B cell (primary cell): ENCODE data around the gene PLD1. TPM values are rescaled to one million over a fixed set of nuclear protein-coding genes. Genes with fewer than 3 reads are reported as not detected.

Source experiments
- ATAC-seq: fragments of 200-7000 bp; cut with Tn5 transposase; one replicate; pipeline ENCODE4 v1.10.0; 2021; ENCODE audit warnings: low read depth, mild to moderate bottlenecking, moderate number of reproducible peaks, moderate library complexity
- CTCF ChIA-PET: fragments of 350-600 bp; sonication (Branson Sonifier 250); formaldehyde crosslinking; loops from one replicate; lab custom pipeline; 2021; ENCODE audit warnings: antibody characterized with exemption, inconsistent platforms; lab: Charles Lee
- POLR2A ChIA-PET: fragments of 350-600 bp; sonication (Branson Sonifier 250); formaldehyde crosslinking; loops from one replicate; lab custom pipeline; 2021; ENCODE audit warnings: antibody characterized with exemption; lab: Charles Lee
- DNase-seq: peaks from one replicate; pipeline ENCODE4 v3.0.0; 2013
- H2AFZ ChIP-seq: 2 replicates; pipeline ENCODE4 v1.6.1; 2012; ENCODE audit warnings: mild to moderate bottlenecking, low read depth, low read length; ENCODE audit not compliant: insufficient read depth, poor library complexity, severe bottlenecking
- H3K27ac ChIP-seq, 2 donors: 1 replicate in 1 of 2; 2 replicates in 1 of 2; pipeline ENCODE4 v1.5.1; 2012 to 2013; ENCODE audit warnings: low read length in 2 of 2, mild to moderate bottlenecking in 2 of 2, moderate library complexity in 1 of 2
- H3K27me3 ChIP-seq, 4 experiments: fragments of 200-600 bp in 1 of 4; sonication (generic) in 1 of 4; replicated peaks in 1 of 4; 1 replicate in 2 of 4; 2 replicates in 2 of 4; pipeline versions ENCODE4 v1.6.1 to v1.7.0; 2013 to 2016; ENCODE audit warnings: low read length in 3 of 4, mild to moderate bottlenecking in 2 of 4, mixed read lengths in 1 of 4, moderate library complexity in 1 of 4; ENCODE audit not compliant: insufficient read depth in 4 of 4, control insufficient read depth in 3 of 4; ENCODE audit errors: control extremely low read depth in 1 of 4
- H3K36me3 ChIP-seq, 2 experiments: replicated peaks in 1 of 2; 1 replicate in 1 of 2; 2 replicates in 1 of 2; pipeline versions ENCODE4 v1.6.1 to v1.7.1; 2013; ENCODE audit warnings: low read length in 1 of 2; ENCODE audit not compliant: insufficient read depth in 2 of 2, control insufficient read depth in 1 of 2; ENCODE audit errors: control extremely low read depth in 1 of 2, extremely low read depth in 1 of 2
- H3K4me1 ChIP-seq, 2 donors: fragments of 200-600 bp in 1 of 2; sonication (generic) in 1 of 2; 1 replicate in 1 of 2; 2 replicates in 1 of 2; pipeline versions ENCODE4 v1.5.1 to v1.6.1; 2013 to 2017; ENCODE audit warnings: low read length in 2 of 2; ENCODE audit not compliant: control insufficient read depth in 2 of 2, insufficient read depth in 2 of 2
- H3K4me2 ChIP-seq: replicated peaks from 2 replicates; pipeline ENCODE3; 2012; ENCODE audit warnings: mild to moderate bottlenecking, low read depth, low read length; ENCODE audit not compliant: poor library complexity, severe bottlenecking
- H3K4me3 ChIP-seq, 5 experiments: fragments of 200-600 bp in 1 of 5; sonication (generic) in 1 of 5; 1 replicate in 3 of 5; 2 replicates in 2 of 5; pipeline versions ENCODE4 v1.5.1 to v1.7.0; 2011 to 2016; ENCODE audit warnings: low read length in 4 of 5, mild to moderate bottlenecking in 4 of 5, low read depth in 2 of 5, control low read depth in 1 of 5, moderate library complexity in 1 of 5; ENCODE audit not compliant: insufficient read depth in 1 of 5; ENCODE audit errors: control extremely low read depth in 1 of 5, extremely low read depth in 1 of 5
- H3K79me2 ChIP-seq: fragments of 200-600 bp; sonication (generic); one replicate; pipeline ENCODE4 v1.6.0; 2016; ENCODE audit warnings: low read length; ENCODE audit not compliant: control insufficient read depth, insufficient read depth
- H3K9ac ChIP-seq: fragments of 200-600 bp; sonication (generic); 2 replicates; pipeline ENCODE4 v1.6.1; 2017; ENCODE audit warnings: mild to moderate bottlenecking, low read length, moderate library complexity
- H3K9me3 ChIP-seq, 3 donors: one replicate each; pipeline versions ENCODE4 v1.6.1 to v1.7.1; 2013; ENCODE audit warnings: low read length in 2 of 3; ENCODE audit not compliant: control insufficient read depth in 2 of 3, insufficient read depth in 1 of 3; ENCODE audit errors: control extremely low read depth in 1 of 3
- H4K20me1 ChIP-seq: 2 replicates; pipeline ENCODE4 v1.6.0; 2012; ENCODE audit warnings: mild to moderate bottlenecking, low read length; ENCODE audit not compliant: insufficient read depth, control insufficient read depth, poor library complexity, severe bottlenecking
- H3K27ac Mint-ChIP-seq: one replicate; pipeline ENCODE4 v1.8.0; 2021; ENCODE audit warnings: mixed read lengths
- H3K27me3 Mint-ChIP-seq: one replicate; pipeline ENCODE4 v1.8.0; 2021; ENCODE audit warnings: mixed read lengths
- H3K4me1 Mint-ChIP-seq: one replicate; pipeline ENCODE4 v1.8.0; 2021; ENCODE audit warnings: mixed read lengths
- H3K4me3 Mint-ChIP-seq: one replicate; pipeline ENCODE4 v1.8.0; 2021; ENCODE audit warnings: mixed read lengths
- H3K9me3 Mint-ChIP-seq: one replicate; pipeline ENCODE4 v1.8.0; 2022; ENCODE audit warnings: mixed read lengths; ENCODE audit not compliant: insufficient read depth
- EZH2 ChIP-seq: IDR thresholded peaks from 2 replicates; pipeline ENCODE4 v1.6.1; 2012; ENCODE audit warnings: borderline replicate concordance, low read depth, mild to moderate bottlenecking, moderate library complexity, low read length; ENCODE audit not compliant: insufficient read depth, poor library complexity, severe bottlenecking
- WGBS: methylation state at CpG from one replicate; pipeline ENCODE4 v1.1.5; 2013; ENCODE audit warnings: missing lambda C conversion rate; ENCODE audit not compliant: insufficient coverage; 5-methylcytosine and 5-hydroxymethylcytosine counted together
- intact Hi-C: fragments of 100-400 bp; cut with micrococcal nuclease; formaldehyde crosslinking; loops from one replicate; pipeline ENCODE4 v1.10.0; 2022
- polyA plus RNA-seq: library from polyadenylated mRNA; depleted of rRNA; stranded (reverse); fragments of >200 nt; gene quantifications from 2 replicates; pipeline ENCODE4 v1.2.3, GENCODE V29; 2012
- total RNA-seq, 2 donors: library from RNA; stranded (reverse); fragments of 120-200 nt in 1 of 2; gene quantifications; 1 replicate in 1 of 2; 2 replicates in 1 of 2; pipeline versions ENCODE4 v1.2.3 to v1.2.4, GENCODE V29; 2013 to 2022
- TF ChIP-seq, protein P1 (sequence below): fragments of 200-600 bp; IDR thresholded peaks from one replicate; pipeline ENCODE4 v1.8.0; 2022; ENCODE audit warnings: antibody characterized with exemption, mild to moderate bottlenecking

PLD1 gene
- total and polyA plus RNA-seq, 2 donors (not counting 1 experiment from before 2014, with no cell fraction given) = 0.24 to 0.52 TPM

DNA sequence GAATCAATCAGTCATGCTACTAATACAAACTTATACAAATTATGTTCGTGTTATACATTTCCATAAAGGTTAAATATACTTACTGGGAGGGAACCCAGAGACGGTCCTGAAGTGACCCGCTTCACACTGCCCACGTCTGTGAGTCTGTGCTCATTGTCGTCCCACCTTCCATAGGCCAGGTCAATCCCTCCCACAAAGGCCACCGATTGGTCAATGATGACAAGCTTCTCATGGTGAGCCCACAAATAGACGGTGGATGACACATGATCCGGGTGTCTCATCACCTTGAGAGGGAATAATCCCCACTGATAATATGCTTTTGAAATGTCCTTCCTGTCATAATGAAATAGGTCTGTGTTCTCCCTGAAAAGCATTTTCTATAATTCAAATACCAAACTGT is 121.7 kb downstream of the PLD1 start:
- ChIA-PET CTCF (no interaction called here), POLR2A (no interaction called here)
- Mint-ChIP-seq H3K9me3 (no peaks in the 10 kb centered on the region), H3K27ac (no peak overlapping the region), H3K27me3 (peaks cover 4% of the 10 kb centered on the region), H3K4me1 (peaks cover 4% of the 10 kb centered on the region), H3K4me3 (no peak overlapping the region)
- H3K9ac ChIP-seq = no peak overlapping the region
- no peak overlapping the region for H2AFZ ChIP-seq
- H3K79me2 ChIP-seq = no peaks in the 10 kb centered on the region
- WGBS = 89% methylated on average over 5 of the region's 8 CpGs
- H3K9me3 ChIP-seq = no peaks in the 10 kb centered on the region
- DNase-seq (no peak), ATAC-seq (no peak)
- no peaks in the 10 kb centered on the region for H3K36me3 ChIP-seq
- TF ChIP-seq, protein P1, sequence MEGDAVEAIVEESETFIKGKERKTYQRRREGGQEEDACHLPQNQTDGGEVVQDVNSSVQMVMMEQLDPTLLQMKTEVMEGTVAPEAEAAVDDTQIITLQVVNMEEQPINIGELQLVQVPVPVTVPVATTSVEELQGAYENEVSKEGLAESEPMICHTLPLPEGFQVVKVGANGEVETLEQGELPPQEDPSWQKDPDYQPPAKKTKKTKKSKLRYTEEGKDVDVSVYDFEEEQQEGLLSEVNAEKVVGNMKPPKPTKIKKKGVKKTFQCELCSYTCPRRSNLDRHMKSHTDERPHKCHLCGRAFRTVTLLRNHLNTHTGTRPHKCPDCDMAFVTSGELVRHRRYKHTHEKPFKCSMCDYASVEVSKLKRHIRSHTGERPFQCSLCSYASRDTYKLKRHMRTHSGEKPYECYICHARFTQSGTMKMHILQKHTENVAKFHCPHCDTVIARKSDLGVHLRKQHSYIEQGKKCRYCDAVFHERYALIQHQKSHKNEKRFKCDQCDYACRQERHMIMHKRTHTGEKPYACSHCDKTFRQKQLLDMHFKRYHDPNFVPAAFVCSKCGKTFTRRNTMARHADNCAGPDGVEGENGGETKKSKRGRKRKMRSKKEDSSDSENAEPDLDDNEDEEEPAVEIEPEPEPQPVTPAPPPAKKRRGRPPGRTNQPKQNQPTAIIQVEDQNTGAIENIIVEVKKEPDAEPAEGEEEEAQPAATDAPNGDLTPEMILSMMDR = no peak
- no peak for TF ChIP-seq EZH2
- intact Hi-C loops = no loop called here
- H3K4me1 ChIP-seq = peaks cover 0 to 8% of the 10 kb centered on the region in 2 donors
- H3K4me2 ChIP-seq = no peak overlapping the region
- no peak overlapping the region for H3K27ac ChIP-seq
- H3K4me3 ChIP-seq = no peak overlapping the region
- no peaks in the 10 kb centered on the region for H4K20me1 ChIP-seq
- H3K27me3 ChIP-seq = no peaks in the 10 kb centered on the region

DNA sequence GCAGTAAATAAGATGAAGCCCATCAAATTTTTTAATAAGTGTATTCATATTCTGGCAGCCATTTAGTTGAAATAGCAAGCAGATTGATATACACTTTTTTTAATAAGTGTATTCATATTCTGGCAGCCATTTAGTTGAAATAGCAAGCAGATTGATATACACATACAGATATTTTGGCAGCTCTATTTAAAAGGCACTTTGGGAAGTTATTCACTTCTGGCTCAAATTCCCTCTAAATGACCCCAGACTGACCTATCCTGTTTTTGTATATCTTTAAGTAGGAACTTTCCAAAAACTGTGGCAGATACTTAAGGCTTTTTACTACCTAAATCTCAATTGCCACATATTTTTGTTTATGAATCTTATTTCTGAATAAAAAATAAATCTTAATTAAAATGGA is 122.3 kb downstream of the PLD1 start:
- intact Hi-C loops = no loop called here
- Mint-ChIP-seq H3K27ac (no peak overlapping the region), H3K4me1 (peaks cover 4% of the 10 kb centered on the region), H3K4me3 (no peak overlapping the region), H3K9me3 (no peaks in the 10 kb centered on the region), H3K27me3 (peaks cover 4% of the 10 kb centered on the region)
- Histone ChIP-seq H4K20me1 (no peaks in the 10 kb centered on the region), H3K9ac (no peak overlapping the region), H3K4me1 (peaks cover 0 to 8% of the 10 kb centered on the region in 2 donors), H3K79me2 (no peaks in the 10 kb centered on the region), H3K27ac (no peak overlapping the region), H3K9me3 (no peaks in the 10 kb centered on the region), H3K27me3 (no peaks in the 10 kb centered on the region), H2AFZ (no peak overlapping the region), H3K36me3 (no peaks in the 10 kb centered on the region), H3K4me3 (no peak overlapping the region), H3K4me2 (no peak overlapping the region)
- TF ChIP-seq, protein P1 = no peak
- no peak for TF ChIP-seq EZH2
- ChIA-PET POLR2A (no interaction called here), CTCF (no interaction called here)
- ATAC-seq (no peak), DNase-seq (no peak)
